ENCODE measurements around the gene BPTF.
"Not testable (repeated sequence)": the region's sequence is repeated elsewhere in the genome, so short reads cannot be mapped to it uniquely, and the experiment has no call there.

BPTF gene

DNA sequence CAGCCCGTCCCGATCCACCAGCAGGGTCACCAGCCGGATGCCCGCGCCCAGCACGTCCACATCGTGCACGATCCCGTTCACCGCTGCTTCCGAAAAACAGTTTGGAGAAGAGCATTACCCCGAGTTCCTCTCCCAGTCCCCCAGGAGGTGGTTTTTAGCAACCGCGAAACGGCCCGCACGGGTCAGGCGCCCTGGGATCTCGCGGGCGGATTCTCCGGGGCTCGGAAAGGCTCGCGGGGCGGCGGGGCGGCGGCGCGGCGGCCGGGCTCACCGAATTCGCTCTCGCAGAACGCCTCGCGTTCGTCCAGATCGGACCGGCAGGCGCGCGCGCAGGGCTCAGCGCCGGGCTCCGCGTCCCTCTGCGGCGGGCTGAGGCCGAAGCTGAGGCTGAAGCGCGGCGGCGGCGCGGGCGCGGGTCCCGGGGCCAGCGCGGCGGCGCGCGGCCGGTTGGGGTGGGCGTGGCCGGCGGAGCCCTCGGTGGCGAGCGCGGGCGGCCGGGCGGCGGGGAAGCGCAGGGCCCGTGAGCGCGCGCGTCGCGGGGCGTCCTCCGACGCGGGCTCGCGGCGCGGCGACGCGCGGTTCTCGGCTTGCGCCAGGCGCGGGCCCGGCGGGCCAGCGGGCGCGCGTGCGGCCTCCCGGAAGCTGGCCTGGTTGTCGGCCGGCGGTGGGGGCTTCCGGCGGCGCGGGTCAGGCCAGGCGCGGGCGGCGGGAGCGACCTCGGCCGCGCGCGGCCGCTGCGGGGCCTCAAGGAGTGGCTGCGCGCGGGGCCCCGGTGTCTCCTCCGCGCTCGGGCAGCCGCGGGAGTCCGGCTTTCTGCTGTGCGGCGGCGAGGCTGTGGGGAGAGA is 168.1 kb downstream of the BPTF start:
- H3K4me3 Mint-ChIP-seq, result peak overlapping the region; percentile 98
- peaks cover under 1% of the 10 kb centered on the region for H3K9me3 Mint-ChIP-seq
- H3K27me3 Mint-ChIP-seq (ENCODE audit: low read depth, poor library complexity), result peaks cover 31% of the 10 kb centered on the region
- TF ChIP-seq, protein P1, sequence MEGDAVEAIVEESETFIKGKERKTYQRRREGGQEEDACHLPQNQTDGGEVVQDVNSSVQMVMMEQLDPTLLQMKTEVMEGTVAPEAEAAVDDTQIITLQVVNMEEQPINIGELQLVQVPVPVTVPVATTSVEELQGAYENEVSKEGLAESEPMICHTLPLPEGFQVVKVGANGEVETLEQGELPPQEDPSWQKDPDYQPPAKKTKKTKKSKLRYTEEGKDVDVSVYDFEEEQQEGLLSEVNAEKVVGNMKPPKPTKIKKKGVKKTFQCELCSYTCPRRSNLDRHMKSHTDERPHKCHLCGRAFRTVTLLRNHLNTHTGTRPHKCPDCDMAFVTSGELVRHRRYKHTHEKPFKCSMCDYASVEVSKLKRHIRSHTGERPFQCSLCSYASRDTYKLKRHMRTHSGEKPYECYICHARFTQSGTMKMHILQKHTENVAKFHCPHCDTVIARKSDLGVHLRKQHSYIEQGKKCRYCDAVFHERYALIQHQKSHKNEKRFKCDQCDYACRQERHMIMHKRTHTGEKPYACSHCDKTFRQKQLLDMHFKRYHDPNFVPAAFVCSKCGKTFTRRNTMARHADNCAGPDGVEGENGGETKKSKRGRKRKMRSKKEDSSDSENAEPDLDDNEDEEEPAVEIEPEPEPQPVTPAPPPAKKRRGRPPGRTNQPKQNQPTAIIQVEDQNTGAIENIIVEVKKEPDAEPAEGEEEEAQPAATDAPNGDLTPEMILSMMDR (IDR thresholded peaks at IDR 0.05), result no peak
- DNase-seq, result peak; percentile 86
- peaks cover 41% of the 10 kb centered on the region for H3K4me1 Mint-ChIP-seq
- peaks cover 4% of the 10 kb centered on the region for H3K36me3 Mint-ChIP-seq (ENCODE audit: low read depth)
- H3K27ac Mint-ChIP-seq, result peak overlapping the region; percentile 82

GRCh38 chr17:67993998-67994361 is 168.7 kb downstream of the BPTF start:
- TF ChIP-seq, protein P1 (IDR thresholded peaks at IDR 0.05), result no peak
- Mint-ChIP-seq H3K4me1 (peaks cover 41% of the 10 kb centered on the region), H3K9me3 (peaks cover 4% of the 10 kb centered on the region), H3K36me3 (ENCODE audit: low read depth) (peaks cover 4% of the 10 kb centered on the region), H3K27me3 (ENCODE audit: low read depth, poor library complexity) (peaks cover 36% of the 10 kb centered on the region), H3K27ac (no peak overlapping the region), H3K4me3 (peak overlapping the region; percentile 87)
- DNase-seq, result no peak

DNA sequence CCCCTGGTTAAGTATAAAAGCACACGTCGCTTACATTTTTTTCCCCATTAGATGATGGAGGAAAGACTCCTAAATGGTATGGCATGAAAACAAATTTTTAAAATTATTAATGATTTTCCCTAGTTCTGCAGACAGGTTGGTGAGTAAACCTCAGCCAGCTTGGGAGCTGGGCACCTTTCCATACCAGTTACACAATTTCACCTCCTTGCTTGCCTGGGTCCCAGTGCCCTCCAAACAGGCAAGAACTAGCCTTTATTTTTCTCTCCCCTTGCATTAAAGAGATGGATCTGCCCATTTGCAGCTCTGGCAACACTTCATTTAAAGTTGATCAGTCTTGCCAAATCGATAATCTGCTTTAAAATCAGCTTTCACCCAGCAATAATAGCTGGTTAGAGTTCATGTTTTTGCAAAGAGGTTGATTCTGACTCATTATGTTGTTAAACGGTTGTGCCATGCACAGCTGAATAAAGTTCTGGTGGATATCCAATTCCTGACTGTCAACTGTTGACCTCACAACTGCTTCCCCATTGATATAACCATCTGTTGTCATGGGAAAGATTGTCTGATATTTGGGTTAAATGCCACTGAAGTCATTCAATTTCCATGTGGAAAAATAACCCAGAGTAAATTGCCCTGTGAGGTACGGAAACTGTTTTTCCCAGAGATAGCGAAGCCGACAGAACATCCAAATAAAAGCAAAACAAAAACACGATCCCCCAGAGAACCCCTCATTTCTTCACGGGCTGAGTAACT is 169.7 kb downstream of the BPTF start:
- H3K27me3 Mint-ChIP-seq (ENCODE audit: low read depth, poor library complexity), result peaks cover 36% of the 10 kb centered on the region
- peak overlapping the region; percentile 87 for H3K4me3 Mint-ChIP-seq
- no peak overlapping the region for H3K27ac Mint-ChIP-seq
- H3K4me1 Mint-ChIP-seq, result peaks cover 41% of the 10 kb centered on the region
- H3K36me3 Mint-ChIP-seq (ENCODE audit: low read depth), result peaks cover 4% of the 10 kb centered on the region
- DNase-seq, result no peak
- peaks cover 4% of the 10 kb centered on the region for H3K9me3 Mint-ChIP-seq
- TF ChIP-seq, protein P1 (IDR thresholded peaks at IDR 0.05), result no peak

GRCh38 chr17:67995570-67996263 is 170.4 kb downstream of the BPTF start:
- H3K4me3 Mint-ChIP-seq, result peak overlapping the region; percentile 87
- TF ChIP-seq, protein P1 (IDR thresholded peaks at IDR 0.05), result no peak
- no peak overlapping the region for H3K27ac Mint-ChIP-seq
- H3K27me3 Mint-ChIP-seq (ENCODE audit: low read depth, poor library complexity), result peaks cover 36% of the 10 kb centered on the region
- peak; percentile 60 for DNase-seq
- peaks cover 4% of the 10 kb centered on the region for H3K36me3 Mint-ChIP-seq (ENCODE audit: low read depth)
- peaks cover 4% of the 10 kb centered on the region for H3K9me3 Mint-ChIP-seq
- peaks cover 41% of the 10 kb centered on the region for H3K4me1 Mint-ChIP-seq

- H3K27ac Mint-ChIP-seq, H3K9me3 Mint-ChIP-seq: not testable (repeated sequence)
Measured at GRCh38 chr17:67996301-67997171, 171.2 kb downstream of the BPTF start, which contains the start of gene C17orf58. Gene C17orf58, minus strand, starts transcription at chr17:67996469. Its CDS starts 271 bp downstream, at chr17:67996198.

More at GRCh38 chr17:67996301-67997171, 171.2 kb downstream of the BPTF start, which contains the start of gene C17orf58:
- Mint-ChIP-seq H3K4me3 (peak within 1 kb of the TSS; percentile 87), H3K27me3 (ENCODE audit: low read depth, poor library complexity) (peaks cover 36% of the 10 kb centered on the region), H3K4me1 (peaks cover 36% of the 10 kb centered on the region)
- DNase-seq, result peak; percentile 26
- not testable (repeated sequence) for H3K36me3 Mint-ChIP-seq (ENCODE audit: low read depth)

All from nephron progenitor cell (in vitro differentiated cells).